VCaP (cell line): ENCODE results near the gene OR4D2.

Experiments used
- H3K27ac ChIP-seq: fragments of 450-650 bp; 2 replicates; pipeline ENCODE4 v1.5.1; 2017
- TF ChIP-seq, protein P1 (sequence below): fragments of 450-650 bp; conservative IDR thresholded peaks from 2 replicates; pipeline ENCODE4 v1.5.1; 2017; ENCODE audit warnings: mild to moderate bottlenecking, moderate library complexity

OR4D2 gene

GRCh38 chr17:58215685-58216084, 48.9 kb downstream of the OR4D2 start:
- H3K27ac ChIP-seq = no peak overlapping the region

GRCh38 chr17:58217766-58218165, 51.0 kb downstream of the OR4D2 start:
- no peak overlapping the region for H3K27ac ChIP-seq
- TF ChIP-seq, protein P1, sequence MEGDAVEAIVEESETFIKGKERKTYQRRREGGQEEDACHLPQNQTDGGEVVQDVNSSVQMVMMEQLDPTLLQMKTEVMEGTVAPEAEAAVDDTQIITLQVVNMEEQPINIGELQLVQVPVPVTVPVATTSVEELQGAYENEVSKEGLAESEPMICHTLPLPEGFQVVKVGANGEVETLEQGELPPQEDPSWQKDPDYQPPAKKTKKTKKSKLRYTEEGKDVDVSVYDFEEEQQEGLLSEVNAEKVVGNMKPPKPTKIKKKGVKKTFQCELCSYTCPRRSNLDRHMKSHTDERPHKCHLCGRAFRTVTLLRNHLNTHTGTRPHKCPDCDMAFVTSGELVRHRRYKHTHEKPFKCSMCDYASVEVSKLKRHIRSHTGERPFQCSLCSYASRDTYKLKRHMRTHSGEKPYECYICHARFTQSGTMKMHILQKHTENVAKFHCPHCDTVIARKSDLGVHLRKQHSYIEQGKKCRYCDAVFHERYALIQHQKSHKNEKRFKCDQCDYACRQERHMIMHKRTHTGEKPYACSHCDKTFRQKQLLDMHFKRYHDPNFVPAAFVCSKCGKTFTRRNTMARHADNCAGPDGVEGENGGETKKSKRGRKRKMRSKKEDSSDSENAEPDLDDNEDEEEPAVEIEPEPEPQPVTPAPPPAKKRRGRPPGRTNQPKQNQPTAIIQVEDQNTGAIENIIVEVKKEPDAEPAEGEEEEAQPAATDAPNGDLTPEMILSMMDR = no peak

More at GRCh38 chr17:58215685-58216084, 48.9 kb downstream of the OR4D2 start:
- TF ChIP-seq, protein P1 = no peak

DNA sequence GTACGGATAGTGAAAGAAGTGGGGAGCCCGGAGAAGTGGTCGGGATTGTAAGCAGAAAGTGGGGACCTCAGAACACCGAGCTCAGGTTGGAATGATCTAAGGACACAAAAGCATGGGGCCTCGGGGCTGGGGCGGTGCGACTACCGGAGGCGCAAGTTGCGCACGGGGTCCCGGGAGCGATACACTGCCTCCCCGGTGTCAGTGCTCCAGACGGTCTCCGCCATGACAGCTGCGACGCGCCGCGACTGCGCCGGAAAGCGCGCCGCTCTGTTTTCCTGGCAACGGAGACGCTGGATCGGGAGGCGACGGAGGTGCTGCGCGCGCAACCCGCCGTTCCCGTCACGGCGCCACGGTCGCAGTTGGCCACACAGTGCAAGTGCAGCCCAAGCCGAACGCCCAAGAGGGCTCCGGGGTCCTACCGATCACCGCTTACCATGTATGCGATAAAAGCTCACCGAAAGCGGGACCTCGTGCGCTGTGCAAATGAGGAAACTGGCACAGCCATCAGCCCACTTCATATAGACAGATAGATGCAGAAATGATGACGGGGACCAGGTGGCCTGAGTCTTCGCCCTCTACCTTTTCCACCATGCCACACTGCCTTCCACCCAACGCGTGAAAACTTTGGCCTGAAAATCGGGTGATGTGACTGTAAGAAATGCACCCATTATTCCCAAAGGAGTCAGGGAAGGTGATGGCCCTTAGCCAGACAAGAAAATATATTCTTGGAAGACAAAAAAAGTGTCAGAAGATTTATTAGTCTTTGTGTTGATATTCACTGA, 52.4 kb downstream of the OR4D2 start, which contains the start of gene MKS1:
Gene MKS1 (minus strand): TSS at position 249 of the 782 bp plus-strand sequence. CDS start 25 bp downstream, at position 224.
- TF ChIP-seq, protein P1 = peak; percentile 73

GRCh38 chr17:58219789-58220183, 53.0 kb downstream of the OR4D2 start:
- TF ChIP-seq, protein P1 = no peak
- H3K27ac ChIP-seq = peak overlapping the region; percentile 93

More for the DNA sequence above, 52.4 kb downstream of the OR4D2 start, which contains the start of gene MKS1:
- H3K27ac ChIP-seq = peak within 1 kb of the TSS; percentile 93
